Measurements from ENCODE around the gene GAL3ST3. TPM values are rescaled to one million over a fixed set of nuclear protein-coding genes. Genes with fewer than 3 reads are reported as not detected.
A peak's percentile ranks its signal among the peaks of the same experiment; 100 is the strongest.

Gene GAL3ST3
- total RNA-seq, 1 donor from 2014 or later: not detected

DNA sequence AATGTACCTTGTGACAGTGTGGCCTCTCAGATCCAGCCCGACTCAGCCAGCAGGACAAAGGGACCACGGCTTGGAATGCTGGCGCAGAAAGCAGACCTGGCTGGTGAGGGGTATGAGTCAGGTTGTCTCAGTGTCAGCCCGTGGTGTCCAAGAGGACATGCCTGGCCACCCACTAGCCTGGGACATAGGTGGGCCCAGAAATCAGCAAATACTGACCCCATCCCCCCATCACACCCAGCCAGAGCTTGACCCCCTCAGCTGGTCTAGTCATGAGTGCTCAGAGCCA, 42.1 kb downstream of the GAL3ST3 start:
- no peak for TF ChIP-seq CTCF (IDR thresholded peaks at IDR 0.05; ENCODE audit: insufficient read depth, low read length, severe bottlenecking)
- H3K27me3 ChIP-seq (ENCODE audit: control insufficient read depth, insufficient read depth, low read length): no peaks in the 10 kb centered on the region
- peaks cover 7% of the 10 kb centered on the region for H3K36me3 ChIP-seq (ENCODE audit: control insufficient read depth, insufficient read depth, low read length)
- no peak for DNase-seq (ENCODE audit: low read depth)
- FAIRE-seq: no peak
- H3K4me3 ChIP-seq (ENCODE audit: low read depth, low read length): no peak overlapping the region

GRCh38 chr11:66006134-66006890, 42.6 kb downstream of the GAL3ST3 start:
- peaks cover 7% of the 10 kb centered on the region for H3K36me3 ChIP-seq (ENCODE audit: control insufficient read depth, insufficient read depth, low read length)
- H3K27me3 ChIP-seq (ENCODE audit: control insufficient read depth, insufficient read depth, low read length): no peaks in the 10 kb centered on the region
- DNase-seq (ENCODE audit: low read depth): no peak
- no peak overlapping the region for H3K4me3 ChIP-seq (ENCODE audit: low read depth, low read length)
- no peak for TF ChIP-seq CTCF (IDR thresholded peaks at IDR 0.05; ENCODE audit: insufficient read depth, low read length, severe bottlenecking)
- no peak for FAIRE-seq

DNA sequence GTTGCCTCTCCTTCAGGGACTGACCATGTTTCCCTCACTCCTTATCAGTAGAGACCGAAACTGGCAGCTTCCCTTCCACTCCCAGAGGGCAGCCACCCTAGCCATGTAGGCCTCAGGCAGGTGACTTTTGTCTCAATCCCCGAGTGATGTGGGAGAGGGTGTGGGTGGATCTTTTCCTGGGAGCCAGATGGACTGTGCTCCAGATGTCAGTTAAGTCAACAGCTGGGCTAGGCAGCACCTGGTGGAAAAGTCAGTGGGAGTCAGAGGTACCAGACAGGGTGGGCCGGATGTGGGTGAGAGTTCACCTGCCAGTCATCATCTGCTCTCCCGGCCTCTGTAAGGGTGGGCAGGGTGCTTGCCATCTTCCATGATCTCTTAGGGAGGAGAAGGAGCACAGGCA, 44.8 kb downstream of the GAL3ST3 start:
- no peaks in the 10 kb centered on the region for H3K27me3 ChIP-seq (ENCODE audit: control insufficient read depth, insufficient read depth, low read length)
- DNase-seq (ENCODE audit: low read depth): no peak
- TF ChIP-seq CTCF (IDR thresholded peaks at IDR 0.05; ENCODE audit: insufficient read depth, low read length, severe bottlenecking): no peak
- H3K36me3 ChIP-seq (ENCODE audit: control insufficient read depth, insufficient read depth, low read length): peaks cover 15% of the 10 kb centered on the region
- H3K4me3 ChIP-seq (ENCODE audit: low read depth, low read length): no peak overlapping the region
- no peak for FAIRE-seq

DNA sequence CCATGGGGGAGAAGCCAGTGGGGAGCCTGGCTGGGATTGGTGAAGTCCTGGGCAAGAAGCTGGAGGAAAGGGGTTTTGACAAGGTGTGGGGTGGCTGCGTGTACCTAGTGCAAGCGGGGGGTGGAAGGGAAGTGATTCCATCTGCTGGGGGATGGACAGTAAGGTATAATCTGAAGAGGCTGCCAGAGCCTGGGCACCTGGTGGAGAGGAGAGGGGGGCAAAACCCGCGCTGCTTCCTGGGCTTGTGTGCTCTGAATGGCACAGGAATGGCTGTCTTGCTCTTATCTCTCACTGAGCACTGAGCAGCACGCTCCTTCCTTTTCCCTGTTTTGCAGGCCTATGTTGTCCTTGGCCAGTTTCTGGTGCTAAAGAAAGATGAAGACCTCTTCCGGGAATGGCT, 45.7 kb downstream of the GAL3ST3 start:
- Histone ChIP-seq H3K36me3 (ENCODE audit: control insufficient read depth, insufficient read depth, low read length) (peaks cover 23% of the 10 kb centered on the region), H3K27me3 (ENCODE audit: control insufficient read depth, insufficient read depth, low read length) (no peaks in the 10 kb centered on the region), H3K4me3 (ENCODE audit: low read depth, low read length) (peak overlapping the region; percentile 65)
- no peak for FAIRE-seq
- TF ChIP-seq CTCF (IDR thresholded peaks at IDR 0.05; ENCODE audit: insufficient read depth, low read length, severe bottlenecking): no peak
- DNase-seq (ENCODE audit: low read depth): no peak

GRCh38 chr11:66002648-66003225, 46.2 kb downstream of the GAL3ST3 start:
- FAIRE-seq (no peak), DNase-seq (ENCODE audit: low read depth) (peak; percentile 31)
- peak; percentile 23 for TF ChIP-seq CTCF (IDR thresholded peaks at IDR 0.05; ENCODE audit: insufficient read depth, low read length, severe bottlenecking)
- Histone ChIP-seq H3K4me3 (ENCODE audit: low read depth, low read length) (peak overlapping the region; percentile 65), H3K27me3 (ENCODE audit: control insufficient read depth, insufficient read depth, low read length) (no peaks in the 10 kb centered on the region), H3K36me3 (ENCODE audit: control insufficient read depth, insufficient read depth, low read length) (peaks cover 28% of the 10 kb centered on the region)
